SKM-1 (cell line): Measurements from ENCODE around the gene ZFP36.
"Not testable (repeated sequence)": the region's sequence is repeated elsewhere in the genome, so short reads cannot be mapped to it uniquely, and the experiment has no call there.

Experiments
- DNase-seq: peaks from one replicate; lab custom pipeline; 2025; ENCODE audit not compliant: unreplicated experiment; lab: John Stamatoyannopoulos, UW

The ZFP36 gene

DNA sequence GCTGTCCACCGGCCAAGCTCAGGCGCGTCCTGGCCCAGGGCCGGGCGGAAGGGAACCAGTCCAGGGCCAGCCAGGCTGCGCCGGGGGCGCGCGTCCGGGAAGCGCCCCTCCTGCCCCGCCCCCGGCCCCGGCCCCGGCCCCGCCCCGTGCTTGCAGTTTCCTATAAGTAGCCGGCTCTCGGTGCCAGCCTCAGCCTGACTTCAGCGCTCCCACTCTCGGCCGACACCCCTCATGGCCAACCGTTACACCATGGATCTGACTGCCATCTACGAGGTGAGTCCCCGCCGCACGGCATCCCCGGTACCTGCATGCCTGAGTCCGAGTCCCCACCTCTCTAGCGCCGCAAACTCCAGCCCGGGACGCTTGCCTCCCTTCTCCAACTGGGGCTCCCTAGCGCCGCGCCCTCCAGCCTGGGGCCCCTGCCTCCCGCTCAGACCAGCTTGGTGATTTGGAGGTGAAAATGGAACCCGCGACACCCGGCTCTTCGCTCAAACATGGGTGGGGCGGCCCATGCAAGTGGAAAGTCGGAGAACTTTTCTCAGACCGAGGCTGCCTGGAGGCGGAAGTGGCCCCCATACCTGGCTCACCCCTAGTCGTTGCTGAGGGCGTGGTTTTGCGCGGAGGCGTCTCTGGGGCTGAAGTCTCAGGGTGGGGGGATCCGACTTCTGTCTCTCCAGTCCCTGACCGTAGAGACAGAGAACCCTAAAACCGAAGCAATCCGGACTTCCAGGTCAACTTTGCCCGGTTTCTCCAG is at the start of gene ZFP36:
Gene ZFP36, plus strand, starts transcription at position 192 of the 754 bp plus-strand sequence. Its CDS starts 58 bp downstream, at position 250.
- DNase-seq = peak; percentile 66

DNA sequence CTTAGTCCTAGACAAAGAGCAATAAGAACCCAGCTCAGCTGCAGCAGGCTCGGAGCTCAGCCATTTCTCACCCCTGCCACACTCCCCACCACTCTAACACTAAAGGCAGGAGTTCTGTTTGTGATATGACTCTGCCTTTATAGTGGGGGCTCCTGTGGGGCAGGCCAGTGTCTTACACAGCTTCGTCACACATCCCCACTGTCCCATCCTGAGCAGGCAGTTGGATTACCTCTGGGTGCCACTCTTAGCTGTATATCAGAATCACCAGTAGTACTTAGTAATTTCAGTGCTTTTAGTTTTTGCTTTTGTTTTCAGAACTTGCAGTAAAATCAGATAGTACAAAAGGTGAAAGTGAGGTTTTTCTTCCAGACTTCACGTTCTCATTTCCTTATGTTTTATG is 47.6 kb upstream of the ZFP36 start:
- no peak for DNase-seq

DNA sequence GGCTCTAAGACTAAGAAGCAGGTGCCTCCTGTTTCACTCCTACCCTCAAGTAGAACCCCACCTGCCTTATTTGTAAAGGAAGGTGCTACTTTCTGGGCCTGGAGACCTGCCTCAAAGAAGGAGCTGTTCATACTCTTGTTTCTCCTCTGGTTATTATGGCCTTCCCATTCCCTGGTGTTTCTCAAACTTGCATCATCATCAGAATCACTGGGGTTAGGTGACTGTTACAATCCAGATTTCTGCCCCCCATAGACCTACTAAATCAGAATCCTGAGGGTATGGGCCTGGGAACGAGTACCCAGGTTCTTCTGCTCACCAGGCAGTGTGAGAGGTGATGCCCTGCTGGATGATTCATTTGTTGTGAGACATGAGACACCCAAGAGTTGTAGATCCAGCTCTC is 46.0 kb upstream of the ZFP36 start:
- no peak for DNase-seq

DNA sequence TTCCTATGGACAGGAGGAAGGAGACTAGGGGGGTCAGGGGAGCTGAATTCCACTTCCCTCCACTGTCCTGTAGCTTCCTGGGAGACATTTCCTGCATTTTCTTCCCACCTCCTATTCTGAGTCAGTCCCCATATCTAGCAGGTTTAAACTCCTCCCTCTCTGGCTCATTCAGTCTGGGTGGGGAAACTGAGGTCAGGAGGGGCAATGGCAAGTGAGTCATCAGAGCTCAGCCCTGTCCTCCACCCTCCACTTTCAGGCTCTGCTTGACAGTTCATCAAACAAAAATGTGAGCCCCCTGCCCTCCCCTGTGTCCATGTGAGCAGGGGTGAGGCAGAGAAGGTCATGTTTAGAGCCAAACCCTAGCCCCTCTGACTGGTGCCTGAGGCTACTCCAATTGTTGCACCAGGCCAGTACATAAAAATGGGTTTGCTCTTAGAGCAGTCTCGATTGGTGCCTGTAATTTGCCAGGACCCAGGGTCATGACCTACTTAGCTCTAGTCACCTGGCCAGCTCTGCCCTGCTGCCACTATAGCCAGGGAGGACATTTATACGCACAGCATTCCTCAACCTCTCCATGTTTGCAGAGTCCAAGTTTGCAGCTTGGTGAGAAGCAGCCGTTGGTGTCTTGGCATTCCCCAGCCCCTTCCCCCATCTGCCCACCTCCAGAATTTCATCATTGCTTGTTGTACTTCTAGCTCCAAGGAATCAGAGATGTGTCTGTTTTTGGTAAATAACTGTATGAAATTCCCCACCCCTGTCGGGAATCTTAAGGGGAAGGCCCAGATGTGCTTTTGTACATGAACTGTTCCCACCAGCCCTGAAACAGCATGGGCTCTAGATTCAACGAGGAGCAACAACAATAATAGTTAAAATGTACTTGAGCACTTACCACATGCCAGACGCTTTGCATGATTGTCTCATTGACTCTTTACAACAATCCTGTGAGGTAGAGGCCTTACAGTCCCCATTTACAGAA is 43.7 kb upstream of the ZFP36 start:
- DNase-seq = no peak

DNA sequence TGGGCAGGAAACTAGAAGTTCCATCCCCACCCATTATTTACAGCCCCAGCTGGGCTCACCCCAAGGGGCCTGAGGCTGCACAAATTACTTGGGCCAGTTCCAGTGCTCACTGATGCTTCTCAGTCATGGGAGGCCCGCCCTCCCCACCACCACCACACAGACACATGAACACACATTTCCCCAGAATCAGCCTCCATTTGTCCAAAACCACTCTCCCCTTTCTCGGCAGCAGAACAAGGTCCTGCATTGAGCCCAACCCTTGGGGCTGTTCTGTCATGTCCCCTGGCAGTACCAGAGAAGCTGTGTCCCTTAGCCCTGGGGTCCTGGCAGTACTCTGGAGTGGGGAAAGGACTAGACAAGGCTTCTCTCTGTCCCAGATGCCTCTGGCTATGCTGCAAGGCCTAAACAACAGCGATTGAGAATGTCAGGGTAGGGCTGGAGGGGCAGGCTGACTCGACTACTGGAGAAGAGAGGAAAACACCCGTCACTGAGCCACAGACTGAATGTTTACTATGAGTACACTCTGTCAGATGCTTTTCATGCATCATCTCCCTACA is 42.7 kb upstream of the ZFP36 start:
- DNase-seq = no peak

DNA sequence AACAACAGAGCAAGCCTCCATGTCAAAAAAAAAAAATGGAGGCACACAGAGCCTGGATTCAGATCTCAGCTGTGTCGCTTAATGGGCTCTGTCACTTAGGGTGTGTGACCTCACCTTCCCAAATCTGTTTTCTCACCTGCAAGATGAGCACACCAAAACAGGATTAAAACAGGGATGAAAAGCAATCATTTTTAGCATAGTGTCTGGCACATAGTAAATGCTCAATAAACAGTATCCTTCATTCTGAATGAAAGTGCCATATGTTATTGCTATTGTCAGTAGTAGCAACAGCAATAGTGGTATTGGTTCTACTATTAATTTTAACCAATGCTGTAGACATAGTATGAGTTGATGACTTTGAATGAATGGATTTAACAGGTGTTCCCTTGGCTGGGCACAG is 41.1 kb upstream of the ZFP36 start:
- no peak for DNase-seq

DNA sequence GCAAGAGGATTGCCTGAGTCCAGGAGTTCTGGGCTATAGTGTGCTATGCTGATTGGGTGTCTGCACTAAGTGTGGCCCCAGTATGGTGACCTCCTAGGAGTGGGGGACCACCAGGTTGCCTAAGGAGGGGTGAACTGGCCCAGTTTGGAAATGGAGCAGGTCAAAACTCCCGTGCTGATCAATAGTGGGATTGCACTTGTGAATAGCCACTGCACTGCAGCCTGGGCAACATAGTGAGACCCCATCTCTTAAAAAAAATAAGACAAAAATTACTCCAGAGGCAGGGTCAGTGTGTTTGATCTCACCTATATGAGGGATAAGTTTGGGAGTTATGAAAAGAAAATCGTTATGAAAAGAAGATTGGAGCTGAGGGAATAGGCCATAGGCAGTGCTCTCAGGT is 37.4 kb upstream of the ZFP36 start:
- DNase-seq = no peak

DNA sequence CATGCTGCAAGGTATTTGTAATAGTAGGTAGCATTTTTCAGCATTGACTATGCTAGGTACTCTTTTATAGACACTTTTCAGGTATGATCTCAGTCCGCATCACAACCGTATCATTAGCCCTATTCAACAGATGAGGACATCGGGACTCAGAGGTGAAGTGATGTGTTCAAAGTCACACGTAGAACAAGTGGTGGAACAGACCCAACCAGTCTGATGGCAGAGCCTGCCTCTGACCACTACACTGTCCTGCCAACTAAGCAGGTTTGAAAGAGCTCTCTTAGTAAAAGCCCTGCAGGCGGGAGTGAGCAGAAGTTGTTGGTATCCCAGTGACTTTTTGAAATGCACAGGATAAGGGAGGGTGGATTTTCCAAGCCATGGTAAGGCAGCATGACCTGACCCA is 35.9 kb upstream of the ZFP36 start:
- no peak for DNase-seq

GRCh38 chr19:39372047-39372802 is 34.4 kb upstream of the ZFP36 start:
- no peak for DNase-seq

GRCh38 chr19:39372941-39373340 is 33.7 kb upstream of the ZFP36 start:
- no peak for DNase-seq

- no peak for DNase-seq
These were observed 30.7 kb upstream of the ZFP36 start for GRCh38 chr19:39375929-39376328.

DNA sequence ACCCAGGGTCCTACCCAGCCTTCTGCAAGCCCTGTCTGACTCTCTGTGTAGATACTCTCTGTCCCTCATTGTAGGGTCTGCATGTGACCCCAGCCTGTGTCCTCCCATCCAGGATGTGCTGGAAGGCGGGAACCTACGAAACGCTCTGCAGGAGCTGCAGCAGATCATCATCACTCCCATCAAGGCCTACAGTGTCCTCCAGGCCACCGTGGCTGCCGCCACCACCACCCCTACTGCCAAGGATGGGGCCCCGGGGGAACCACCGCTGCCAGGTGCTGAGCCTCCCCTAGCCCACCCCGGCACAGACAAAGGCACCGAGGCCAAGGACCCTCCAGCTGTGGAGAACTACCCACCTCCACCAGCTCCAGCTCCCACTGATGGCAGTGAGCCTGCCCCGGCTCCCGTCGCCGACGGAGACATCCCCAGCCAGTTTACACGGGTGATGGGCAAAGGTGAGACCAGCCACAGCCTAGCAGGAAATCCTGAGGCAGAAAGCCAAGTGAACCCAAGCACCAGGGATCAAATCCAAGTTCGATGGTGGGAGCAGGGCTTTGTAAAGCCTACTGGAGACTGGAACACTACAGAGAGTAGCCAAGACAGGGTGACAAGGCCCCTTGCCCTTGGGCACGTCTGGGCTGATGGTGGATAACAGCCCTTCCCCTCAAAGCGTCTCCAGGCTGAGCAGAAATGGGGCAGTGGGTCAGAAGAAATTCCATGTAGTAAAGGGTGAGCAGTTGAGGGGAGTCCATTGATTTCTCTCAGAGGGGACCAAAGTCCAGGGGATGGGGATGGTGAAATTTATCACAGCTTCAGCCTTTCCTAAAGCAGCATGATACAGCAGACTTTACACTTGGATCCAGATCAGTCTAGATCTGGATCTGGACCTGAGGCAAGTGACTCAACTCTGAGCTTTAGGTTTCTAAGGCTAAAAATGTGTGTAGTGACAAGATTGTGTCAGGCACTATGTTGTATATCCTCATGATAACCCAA is 29.0 kb upstream of the ZFP36 start:
- DNase-seq = no peak

GRCh38 chr19:39379366-39379765 is 27.3 kb upstream of the ZFP36 start:
- not testable (repeated sequence) for DNase-seq

DNA sequence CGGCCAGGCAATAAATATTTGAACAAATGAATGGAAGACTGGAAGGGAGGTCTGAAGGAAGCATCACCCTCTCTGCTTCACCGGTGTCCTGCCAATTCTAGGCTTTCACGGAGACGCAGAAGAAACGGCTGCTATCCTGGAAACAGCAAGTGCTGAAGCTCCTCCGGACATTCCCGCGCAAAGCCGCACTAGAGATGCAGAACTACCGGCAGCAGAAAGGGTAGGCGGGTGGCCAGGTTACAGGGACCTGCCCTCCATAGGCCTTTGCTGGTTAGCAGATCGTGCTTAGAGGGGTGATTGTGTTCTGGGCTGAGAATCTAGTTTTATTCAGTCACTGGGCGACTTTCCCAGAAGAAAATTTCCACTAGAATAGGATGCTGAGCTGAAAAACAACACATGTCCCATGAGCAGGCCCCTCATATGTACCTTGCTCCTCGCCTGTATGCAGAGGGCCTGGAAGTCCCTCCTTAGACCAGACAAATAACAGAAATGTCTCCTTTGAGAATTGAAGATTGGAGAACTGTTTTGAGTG is 26.7 kb upstream of the ZFP36 start:
- DNase-seq = no peak

DNA sequence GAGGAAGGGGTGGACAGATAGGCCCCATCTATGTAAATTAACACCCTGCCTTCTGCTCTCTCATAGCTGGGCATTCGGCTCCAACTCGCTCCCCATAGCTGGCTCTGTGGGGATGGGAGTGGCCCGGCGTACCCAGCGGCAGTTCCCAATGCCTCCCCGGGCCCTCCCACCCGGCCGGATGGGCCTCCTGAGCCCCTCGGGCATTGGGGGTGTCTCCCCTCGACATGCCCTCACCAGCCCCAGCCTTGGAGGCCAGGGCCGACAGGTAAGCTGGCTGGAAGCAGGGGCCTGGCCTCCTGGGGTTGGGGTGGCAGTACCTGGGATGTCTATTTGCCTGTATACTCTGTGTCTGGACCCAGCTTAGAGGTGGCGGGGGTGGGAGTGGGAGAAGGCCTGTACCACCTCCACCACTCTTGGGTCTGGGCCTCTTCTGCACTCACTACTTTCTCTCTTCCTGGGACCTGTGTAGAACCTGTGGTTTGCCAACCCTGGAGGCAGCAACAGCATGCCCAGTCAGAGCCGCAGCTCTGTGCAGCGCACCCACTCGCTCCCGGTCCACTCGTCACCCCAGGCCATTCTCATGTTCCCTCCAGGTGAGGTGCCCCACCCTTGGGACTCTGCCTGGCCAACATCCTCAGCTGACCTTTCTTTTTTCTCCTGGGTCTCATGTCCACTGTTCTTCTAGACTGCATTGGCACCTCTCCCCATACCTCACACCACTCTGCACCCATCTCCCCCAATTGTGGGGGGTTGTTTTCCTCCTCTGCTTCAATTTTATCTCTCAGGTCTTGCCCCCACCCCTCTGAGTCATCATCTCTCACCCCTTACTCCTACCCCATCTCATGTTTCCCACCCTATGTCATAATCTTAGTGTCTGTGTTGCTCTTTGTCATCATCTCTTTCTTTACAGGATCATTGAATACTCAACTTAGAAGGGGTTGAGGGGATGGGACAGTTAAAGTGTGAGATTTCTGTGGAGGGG is 25.8 kb upstream of the ZFP36 start:
- DNase-seq = no peak

DNA sequence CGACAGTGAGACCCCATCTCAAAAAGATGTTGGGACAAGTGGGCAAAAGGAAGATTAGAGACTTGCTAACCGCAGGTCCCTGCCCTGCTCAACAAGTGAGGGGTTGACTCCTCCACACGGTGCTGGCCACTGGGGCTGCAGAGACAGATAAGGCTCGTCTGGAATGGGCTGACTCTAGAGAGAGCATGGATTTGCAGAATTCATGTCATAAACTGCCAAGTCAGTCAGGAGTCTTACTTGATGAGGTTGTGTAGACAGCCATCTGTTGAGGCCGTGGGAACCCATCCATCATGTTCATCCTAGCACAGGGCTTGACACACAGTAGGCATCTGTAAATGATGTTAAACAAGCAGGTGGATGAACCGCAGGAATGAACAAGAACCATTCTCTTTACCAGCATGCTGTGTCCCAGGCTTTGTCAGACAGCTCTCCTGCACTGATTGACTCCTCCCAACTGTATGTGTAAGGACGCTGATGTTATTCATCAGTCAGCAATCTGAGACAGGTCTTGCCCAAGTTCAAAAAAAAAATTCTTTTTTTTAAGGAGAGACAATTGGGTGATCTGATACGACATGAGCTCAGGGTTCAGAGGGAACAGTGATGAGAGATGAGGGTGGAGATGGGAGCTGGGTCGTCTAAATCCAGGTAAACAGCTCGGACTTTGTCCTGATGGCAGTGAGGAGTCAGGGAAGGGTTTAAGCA is 24.6 kb upstream of the ZFP36 start:
- no peak for DNase-seq

GRCh38 chr19:39382991-39383828 is 23.4 kb upstream of the ZFP36 start:
- no peak for DNase-seq
